GM12874 (cell line): ENCODE measurements around the gene TRPM6.

ENCODE experiments used
- TF ChIP-seq, protein P1 (sequence below): IDR thresholded peaks from 2 replicates; pipeline ENCODE4 v1.5.1; 2011; ENCODE audit warnings: low read depth, mild to moderate bottlenecking, control low read depth, low read length, moderate library complexity; ENCODE audit not compliant: insufficient read depth

TRPM6 gene

DNA sequence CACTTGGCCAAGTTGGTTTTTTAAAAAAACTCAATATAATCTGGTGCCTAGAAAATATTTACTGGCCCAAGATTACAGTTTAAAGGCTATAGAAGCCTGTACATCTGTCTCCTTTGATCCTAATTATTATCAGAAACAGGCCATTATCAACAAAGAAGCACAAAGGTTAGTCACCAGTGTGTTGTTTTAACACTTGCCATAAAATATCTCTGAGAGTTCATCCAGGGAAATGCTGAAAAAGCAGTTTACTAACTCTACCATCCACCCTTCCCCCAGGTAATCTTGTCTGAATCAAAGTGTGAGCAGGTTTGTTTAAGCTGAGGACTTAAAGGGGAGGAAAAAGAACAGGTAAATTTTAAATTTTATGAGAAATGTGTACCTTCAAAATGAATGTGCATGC, 13.3 kb upstream of the TRPM6 start:
- TF ChIP-seq, protein P1, sequence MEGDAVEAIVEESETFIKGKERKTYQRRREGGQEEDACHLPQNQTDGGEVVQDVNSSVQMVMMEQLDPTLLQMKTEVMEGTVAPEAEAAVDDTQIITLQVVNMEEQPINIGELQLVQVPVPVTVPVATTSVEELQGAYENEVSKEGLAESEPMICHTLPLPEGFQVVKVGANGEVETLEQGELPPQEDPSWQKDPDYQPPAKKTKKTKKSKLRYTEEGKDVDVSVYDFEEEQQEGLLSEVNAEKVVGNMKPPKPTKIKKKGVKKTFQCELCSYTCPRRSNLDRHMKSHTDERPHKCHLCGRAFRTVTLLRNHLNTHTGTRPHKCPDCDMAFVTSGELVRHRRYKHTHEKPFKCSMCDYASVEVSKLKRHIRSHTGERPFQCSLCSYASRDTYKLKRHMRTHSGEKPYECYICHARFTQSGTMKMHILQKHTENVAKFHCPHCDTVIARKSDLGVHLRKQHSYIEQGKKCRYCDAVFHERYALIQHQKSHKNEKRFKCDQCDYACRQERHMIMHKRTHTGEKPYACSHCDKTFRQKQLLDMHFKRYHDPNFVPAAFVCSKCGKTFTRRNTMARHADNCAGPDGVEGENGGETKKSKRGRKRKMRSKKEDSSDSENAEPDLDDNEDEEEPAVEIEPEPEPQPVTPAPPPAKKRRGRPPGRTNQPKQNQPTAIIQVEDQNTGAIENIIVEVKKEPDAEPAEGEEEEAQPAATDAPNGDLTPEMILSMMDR = no peak

DNA sequence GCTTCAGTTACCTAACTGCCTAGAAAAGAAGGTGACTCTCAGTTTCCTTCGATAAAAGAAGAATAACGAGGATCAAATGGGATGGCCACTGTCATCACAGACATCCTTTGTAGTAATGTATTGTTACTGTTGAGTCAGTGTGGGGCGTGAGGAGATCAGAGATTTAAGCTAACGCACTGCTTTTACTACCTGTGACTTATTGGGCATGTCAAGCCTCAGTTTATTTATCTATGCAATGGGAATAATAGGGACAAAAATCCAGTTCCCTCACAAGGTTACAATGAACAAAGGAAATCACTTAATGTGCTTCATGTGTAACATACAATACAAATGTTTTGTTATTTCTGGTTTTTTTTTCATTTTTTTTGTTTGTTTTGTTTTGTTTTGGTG, 255 bp upstream of the TRPM6 start:
- TF ChIP-seq, protein P1 = no peak

DNA sequence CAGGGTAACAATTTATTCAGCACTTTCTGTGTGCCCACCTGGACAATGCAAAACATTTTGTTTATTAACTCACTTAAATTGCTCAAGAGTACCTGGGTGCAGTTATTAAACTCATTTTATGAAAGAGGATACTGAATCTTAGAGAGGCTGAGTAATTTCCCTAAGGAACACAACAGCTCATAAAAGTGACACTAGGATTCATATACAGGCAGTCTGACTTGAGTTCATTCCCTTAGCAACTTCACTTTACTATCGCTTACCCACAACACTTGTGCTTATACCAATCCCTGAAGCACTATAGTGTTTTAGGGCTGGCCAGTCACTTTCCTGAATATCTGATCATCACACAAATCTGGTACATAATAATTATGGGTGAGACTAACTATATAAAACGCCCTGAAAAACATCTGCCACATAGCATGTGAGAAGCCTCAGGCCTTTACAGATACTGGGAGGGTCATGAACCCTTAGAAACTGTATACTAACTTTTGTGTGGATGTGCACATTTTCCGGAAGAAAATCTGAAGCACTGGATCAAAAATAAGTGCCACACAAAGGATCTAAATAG, 11.3 kb downstream of the TRPM6 start:
- TF ChIP-seq, protein P1 = no peak

DNA sequence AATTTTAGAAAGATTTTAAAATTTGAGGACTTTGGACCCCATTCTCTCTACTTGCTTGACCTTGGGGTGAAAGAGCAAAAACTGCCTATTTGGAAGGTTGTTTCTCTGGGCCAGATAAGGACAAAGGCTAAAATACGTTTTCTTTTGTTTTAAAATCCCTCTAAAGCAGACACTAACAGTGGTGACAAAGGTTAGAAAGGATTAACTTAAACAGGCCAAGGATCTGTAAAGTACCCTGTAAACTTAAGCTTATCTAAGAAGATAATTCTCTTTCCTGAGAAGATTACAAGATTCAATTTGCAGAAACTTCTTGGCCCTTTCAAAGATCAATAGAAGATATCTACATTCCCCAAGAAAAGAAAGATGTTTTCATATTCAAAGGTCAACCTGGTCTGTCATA, 12.1 kb downstream of the TRPM6 start:
- TF ChIP-seq, protein P1 = no peak

DNA sequence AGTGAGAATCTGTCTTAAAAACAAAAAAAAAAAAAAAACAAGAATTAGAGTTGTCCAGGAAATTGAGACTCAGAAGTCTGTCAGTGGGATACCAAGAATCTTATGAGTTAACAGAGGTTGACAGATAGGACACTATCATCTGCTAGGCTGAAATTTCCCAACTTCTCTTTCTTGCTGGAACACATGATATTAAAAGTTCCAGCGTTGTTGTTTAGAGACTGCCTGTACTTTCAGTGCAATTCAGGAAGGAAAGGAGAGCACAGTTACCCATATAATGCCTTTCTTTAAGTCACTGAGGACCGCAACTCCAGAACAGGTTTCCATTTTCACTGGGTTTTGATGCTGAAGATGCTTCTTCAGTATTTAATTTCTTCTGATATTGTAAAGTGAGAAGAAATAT, 13.5 kb downstream of the TRPM6 start:
- TF ChIP-seq, protein P1 = no peak

DNA sequence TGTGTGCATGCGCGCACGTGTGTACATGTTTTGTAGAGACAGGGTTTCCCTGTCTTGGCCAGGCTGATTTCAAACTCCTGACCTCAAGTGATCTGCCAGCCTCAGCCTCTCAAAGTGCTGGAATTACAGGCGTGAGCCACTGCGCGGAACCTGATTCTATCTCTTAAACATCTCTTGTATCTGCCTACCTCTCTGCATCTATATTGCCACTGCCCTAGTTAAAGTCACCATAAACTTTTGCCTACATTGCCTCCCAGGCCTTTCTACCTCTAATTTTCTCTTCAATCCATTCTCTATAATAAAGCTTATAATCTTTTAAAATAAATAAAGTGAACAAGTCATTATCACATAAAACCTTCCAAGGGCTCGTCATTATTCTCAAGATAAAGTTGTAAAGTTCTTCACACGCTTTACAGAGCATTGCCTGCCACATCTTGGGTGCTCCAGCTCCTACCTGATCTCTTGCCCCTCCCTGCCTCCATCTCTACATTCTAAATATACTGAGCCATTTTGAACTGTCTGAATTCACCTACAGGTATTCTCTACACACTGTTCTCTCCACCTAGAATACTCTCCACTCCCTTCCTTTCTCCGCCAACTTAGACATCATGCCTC, 15.0 kb downstream of the TRPM6 start:
- TF ChIP-seq, protein P1 = no peak

DNA sequence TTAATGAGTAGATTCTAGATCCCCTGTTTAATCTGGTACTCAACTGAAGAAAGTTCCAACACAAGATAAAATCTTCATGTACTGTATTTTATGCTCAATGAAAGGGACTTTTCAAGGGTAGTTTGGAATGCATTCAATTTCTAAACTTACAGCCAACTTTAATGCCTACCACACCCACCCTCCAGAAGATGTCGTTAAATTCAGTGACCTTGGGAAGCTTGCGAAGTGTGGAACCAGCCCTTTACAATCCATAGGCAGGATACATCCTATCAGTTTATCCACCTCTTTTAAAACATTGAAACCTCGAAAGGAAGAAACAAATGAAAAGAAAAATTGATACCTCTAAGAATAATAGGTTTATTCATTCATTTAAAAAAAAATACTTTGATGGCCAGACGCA, 20.2 kb downstream of the TRPM6 start:
- TF ChIP-seq, protein P1 = no peak

DNA sequence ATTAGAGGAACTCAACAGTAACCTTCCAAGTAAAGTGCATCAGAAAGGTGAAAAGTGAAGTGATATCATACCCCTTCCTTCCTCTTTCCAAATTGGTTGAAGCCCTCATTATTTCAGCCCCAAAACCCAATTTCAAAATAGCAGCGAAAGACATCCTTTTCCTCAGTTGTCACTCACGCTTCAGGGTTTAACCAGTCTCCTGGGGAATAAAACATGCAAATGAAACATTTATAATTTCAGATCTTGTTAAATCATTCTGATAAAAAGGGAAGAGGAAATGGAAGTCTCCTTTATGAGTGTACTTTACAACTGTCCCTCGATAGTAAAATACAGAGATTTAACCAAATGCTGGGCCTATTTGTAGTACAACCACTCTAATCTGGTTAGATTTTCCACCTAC, 22.5 kb downstream of the TRPM6 start:
- TF ChIP-seq, protein P1 = no peak
